PC-9 (cell line): ENCODE results near the gene HEMK1. TPM values are rescaled to one million over a fixed set of nuclear protein-coding genes. Genes with fewer than 3 reads are reported as not detected.

Experiments used
- BruUV-seq: library from RNA; stranded (reverse); fragments of 400-500 nt; replicated peaks from 2 replicates; lab custom pipeline; 2021; lab: Mats Ljungman, UMichigan
- CTCF ChIA-PET: fragments of 300-600 bp; sonication (Branson Sonifier 250); formaldehyde crosslinking; loops from one replicate; lab custom pipeline; 2022; ENCODE audit warnings: antibody characterized with exemption; lab: Charles Lee
- POLR2A ChIA-PET: fragments of 300-600 bp; sonication (Branson Sonifier 250); formaldehyde crosslinking; loops from one replicate; lab custom pipeline; 2022; ENCODE audit warnings: antibody characterized with exemption; ENCODE audit not compliant: unreplicated experiment; lab: Charles Lee
- DNase-seq, 2 experiments: peaks; one replicate each; pipeline versions ENCODE4 v3.0.0 to v3.0.0-alpha.2; 2015 to 2022; ENCODE audit warnings: mixed read lengths in 1 of 2
- H2AFZ ChIP-seq: fragments of 200-600 bp; sonication (generic); 2 replicates; pipeline ENCODE4 v1.8.1; 2017; ENCODE audit warnings: antibody characterized with exemption
- H3F3A ChIP-seq: fragments of 200-600 bp; sonication (generic); 2 replicates; pipeline ENCODE4 v1.8.1; 2017; ENCODE audit warnings: antibody characterized with exemption, mild to moderate bottlenecking, low read depth; ENCODE audit not compliant: insufficient read depth
- H3K27ac ChIP-seq: fragments of 200-600 bp; sonication (generic); 2 replicates; pipeline ENCODE4 v1.6.1; 2016; ENCODE audit warnings: mixed run types
- H3K27me3 ChIP-seq: fragments of 200-600 bp; sonication (generic); 2 replicates; pipeline ENCODE4 v1.6.1; 2016; ENCODE audit warnings: low read depth, mixed run types; ENCODE audit not compliant: insufficient read depth
- H3K36me3 ChIP-seq: fragments of 200-600 bp; sonication (generic); 2 replicates; pipeline ENCODE4 v1.6.1; 2016; ENCODE audit warnings: low read depth, mixed run types
- H3K4me1 ChIP-seq: fragments of 200-600 bp; sonication (generic); replicated peaks from 2 replicates; pipeline ENCODE4 v1.6.1; 2016; ENCODE audit warnings: mixed run types; ENCODE audit not compliant: insufficient read depth
- H3K4me2 ChIP-seq: fragments of 200-600 bp; sonication (generic); 2 replicates; pipeline ENCODE4 v1.6.1; 2017; ENCODE audit warnings: mixed run types
- H3K4me3 ChIP-seq: fragments of 200-600 bp; sonication (generic); 2 replicates; pipeline ENCODE4 v1.6.1; 2016; ENCODE audit warnings: mixed run types
- H3K79me2 ChIP-seq: fragments of 200-600 bp; sonication (generic); 2 replicates; pipeline ENCODE4 v1.6.1; 2017; ENCODE audit warnings: low read depth, mixed run types
- H3K9me2 ChIP-seq: fragments of 200-600 bp; sonication (generic); 2 replicates; pipeline ENCODE4 v1.8.1; 2017; ENCODE audit warnings: mild to moderate bottlenecking; ENCODE audit not compliant: insufficient read depth
- H3K9me3 ChIP-seq: fragments of 200-600 bp; sonication (generic); 2 replicates; pipeline ENCODE4 v1.8.1; 2016; ENCODE audit warnings: low read depth; ENCODE audit not compliant: insufficient read depth
- H4K20me1 ChIP-seq: fragments of 200-600 bp; sonication (generic); 2 replicates; pipeline ENCODE4 v1.8.1; 2017; ENCODE audit not compliant: insufficient read depth
- EZH2 ChIP-seq: fragments of 200-600 bp; sonication (generic); IDR thresholded peaks from 2 replicates; pipeline ENCODE4 v1.8.0; 2017; ENCODE audit warnings: antibody characterized with exemption, low read depth
- intact Hi-C: fragments of 100-400 bp; cut with micrococcal nuclease; formaldehyde crosslinking; loops from one replicate; pipeline ENCODE4 v1.10.0; 2022; ENCODE audit not compliant: unreplicated experiment
- total RNA-seq: library from RNA; stranded (reverse); gene quantifications from 2 replicates; pipeline ENCODE4 v1.2.3, GENCODE V29; 2021
- TF ChIP-seq, protein P1 (sequence below): fragments of 200-600 bp; sonication (generic); conservative IDR thresholded peaks from 2 replicates; pipeline ENCODE4 v1.6.1; 2017; ENCODE audit warnings: mixed run types, antibody characterized with exemption, mild to moderate bottlenecking, moderate library complexity

HEMK1 gene
- total RNA-seq, 1 experiment from 2014 or later, result 20.6 TPM

GRCh38 chr3:50531201-50531600, 38.1 kb upstream of the HEMK1 start:
- CTCF ChIA-PET, result no interaction called here
- BruUV-seq, result no TSS peak
- no peaks in the 10 kb centered on the region for H3F3A ChIP-seq
- H3K36me3 ChIP-seq, result no peaks in the 10 kb centered on the region
- no peaks in the 10 kb centered on the region for H4K20me1 ChIP-seq
- no peaks in the 10 kb centered on the region for H3K79me2 ChIP-seq
- no peaks in the 10 kb centered on the region for H3K4me1 ChIP-seq
- TF ChIP-seq, protein P1, sequence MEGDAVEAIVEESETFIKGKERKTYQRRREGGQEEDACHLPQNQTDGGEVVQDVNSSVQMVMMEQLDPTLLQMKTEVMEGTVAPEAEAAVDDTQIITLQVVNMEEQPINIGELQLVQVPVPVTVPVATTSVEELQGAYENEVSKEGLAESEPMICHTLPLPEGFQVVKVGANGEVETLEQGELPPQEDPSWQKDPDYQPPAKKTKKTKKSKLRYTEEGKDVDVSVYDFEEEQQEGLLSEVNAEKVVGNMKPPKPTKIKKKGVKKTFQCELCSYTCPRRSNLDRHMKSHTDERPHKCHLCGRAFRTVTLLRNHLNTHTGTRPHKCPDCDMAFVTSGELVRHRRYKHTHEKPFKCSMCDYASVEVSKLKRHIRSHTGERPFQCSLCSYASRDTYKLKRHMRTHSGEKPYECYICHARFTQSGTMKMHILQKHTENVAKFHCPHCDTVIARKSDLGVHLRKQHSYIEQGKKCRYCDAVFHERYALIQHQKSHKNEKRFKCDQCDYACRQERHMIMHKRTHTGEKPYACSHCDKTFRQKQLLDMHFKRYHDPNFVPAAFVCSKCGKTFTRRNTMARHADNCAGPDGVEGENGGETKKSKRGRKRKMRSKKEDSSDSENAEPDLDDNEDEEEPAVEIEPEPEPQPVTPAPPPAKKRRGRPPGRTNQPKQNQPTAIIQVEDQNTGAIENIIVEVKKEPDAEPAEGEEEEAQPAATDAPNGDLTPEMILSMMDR, result no peak
- TF ChIP-seq EZH2, result no peak
- no peak overlapping the region for H2AFZ ChIP-seq
- H3K27ac ChIP-seq, result no peak overlapping the region
- DNase-seq, result no peak
- no peak overlapping the region for H3K4me2 ChIP-seq
- intact Hi-C loops, result no loop called here
- no peak overlapping the region for H3K4me3 ChIP-seq
- no peaks in the 10 kb centered on the region for H3K9me2 ChIP-seq
- no peaks in the 10 kb centered on the region for H3K9me3 ChIP-seq
- peaks cover 57% of the 10 kb centered on the region for H3K27me3 ChIP-seq
- POLR2A ChIA-PET, result no interaction called here

GRCh38 chr3:50532062-50532705, 37.1 kb upstream of the HEMK1 start:
- Histone ChIP-seq H3K9me2 (no peaks in the 10 kb centered on the region), H4K20me1 (no peaks in the 10 kb centered on the region), H3K79me2 (no peaks in the 10 kb centered on the region), H3K4me1 (no peaks in the 10 kb centered on the region), H2AFZ (no peak overlapping the region), H3K27ac (no peak overlapping the region), H3F3A (no peaks in the 10 kb centered on the region), H3K36me3 (no peaks in the 10 kb centered on the region), H3K4me3 (no peak overlapping the region), H3K27me3 (peaks cover 66% of the 10 kb centered on the region), H3K4me2 (no peak overlapping the region), H3K9me3 (no peaks in the 10 kb centered on the region)
- TF ChIP-seq EZH2, result no peak
- ChIA-PET POLR2A (no interaction called here), CTCF (no interaction called here)
- intact Hi-C loops, result no loop called here
- no peak for DNase-seq
- no TSS peak for BruUV-seq

GRCh38 chr3:50533316-50533715, 36.0 kb upstream of the HEMK1 start:
- Histone ChIP-seq H3K4me2 (no peak overlapping the region), H3K27ac (no peak overlapping the region), H3K4me3 (no peak overlapping the region), H3K79me2 (no peaks in the 10 kb centered on the region), H3F3A (no peaks in the 10 kb centered on the region), H4K20me1 (no peaks in the 10 kb centered on the region), H3K36me3 (no peaks in the 10 kb centered on the region), H3K4me1 (no peaks in the 10 kb centered on the region), H3K27me3 (peaks cover 71% of the 10 kb centered on the region), H3K9me2 (no peaks in the 10 kb centered on the region), H2AFZ (no peak overlapping the region), H3K9me3 (no peaks in the 10 kb centered on the region)
- no peak for TF ChIP-seq EZH2
- TF ChIP-seq, protein P1, result no peak
- CTCF ChIA-PET, result no interaction called here
- intact Hi-C loops, result no loop called here
- DNase-seq, result no peak
- BruUV-seq, result no TSS peak
- POLR2A ChIA-PET, result no interaction called here
